ENCODE data around the gene FGGY.

DNA sequence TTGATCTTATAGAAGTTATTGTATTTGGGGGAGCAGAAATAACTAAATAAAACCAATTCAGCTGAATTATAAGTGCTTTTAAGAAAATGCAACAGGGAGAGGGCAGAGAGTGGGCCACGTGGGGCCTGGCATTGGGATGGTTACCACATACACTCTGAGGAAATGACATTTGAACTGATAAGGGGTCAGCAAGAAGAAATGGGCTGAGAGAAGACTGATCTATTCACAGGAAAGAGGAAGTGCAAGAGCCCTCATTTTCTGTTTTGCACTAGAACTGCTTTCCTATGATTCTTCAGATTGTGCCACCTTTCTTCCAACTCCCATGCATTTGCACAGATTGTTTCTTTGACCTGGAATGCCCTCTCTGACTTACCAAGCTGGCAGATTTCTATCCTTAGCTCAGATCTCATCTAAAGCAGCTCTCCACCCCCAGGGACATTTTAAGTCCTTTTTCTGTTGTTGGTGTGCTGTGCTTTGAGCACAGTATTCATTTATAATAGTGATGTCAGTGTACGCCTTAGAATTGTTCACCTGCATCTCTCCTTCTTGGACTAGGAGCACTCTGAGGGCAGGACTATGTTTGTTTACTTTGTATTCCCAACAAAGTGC is 115.9 kb downstream of the FGGY start:
- TF ChIP-seq ZNF670 (tag by site-specific recombination; IDR thresholded peaks at IDR 0.05; ENCODE audit: low read depth) (no peak), ZNF558 (tag by site-specific recombination; IDR thresholded peaks at IDR 0.05) (no peak), ZSCAN16 (tag by site-specific recombination; IDR thresholded peaks at IDR 0.05) (no peak), GLI4 (tag by site-specific recombination; IDR thresholded peaks at IDR 0.05) (no peak), ZNF121 (tag by site-specific recombination; IDR thresholded peaks at IDR 0.05) (no peak)
- TF ChIP-seq, protein P1, sequence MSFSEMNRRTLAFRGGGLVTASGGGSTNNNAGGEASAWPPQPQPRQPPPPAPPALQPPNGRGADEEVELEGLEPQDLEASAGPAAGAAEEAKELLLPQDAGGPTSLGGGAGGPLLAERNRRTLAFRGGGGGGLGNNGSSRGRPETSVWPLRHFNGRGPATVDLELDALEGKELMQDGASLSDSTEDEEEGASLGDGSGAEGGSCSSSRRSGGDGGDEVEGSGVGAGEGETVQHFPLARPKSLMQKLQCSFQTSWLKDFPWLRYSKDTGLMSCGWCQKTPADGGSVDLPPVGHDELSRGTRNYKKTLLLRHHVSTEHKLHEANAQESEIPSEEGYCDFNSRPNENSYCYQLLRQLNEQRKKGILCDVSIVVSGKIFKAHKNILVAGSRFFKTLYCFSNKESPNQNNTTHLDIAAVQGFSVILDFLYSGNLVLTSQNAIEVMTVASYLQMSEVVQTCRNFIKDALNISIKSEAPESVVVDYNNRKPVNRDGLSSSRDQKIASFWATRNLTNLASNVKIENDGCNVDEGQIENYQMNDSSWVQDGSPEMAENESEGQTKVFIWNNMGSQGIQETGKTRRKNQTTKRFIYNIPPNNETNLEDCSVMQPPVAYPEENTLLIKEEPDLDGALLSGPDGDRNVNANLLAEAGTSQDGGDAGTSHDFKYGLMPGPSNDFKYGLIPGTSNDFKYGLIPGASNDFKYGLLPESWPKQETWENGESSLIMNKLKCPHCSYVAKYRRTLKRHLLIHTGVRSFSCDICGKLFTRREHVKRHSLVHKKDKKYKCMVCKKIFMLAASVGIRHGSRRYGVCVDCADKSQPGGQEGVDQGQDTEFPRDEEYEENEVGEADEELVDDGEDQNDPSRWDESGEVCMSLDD (tag by site-specific recombination; IDR thresholded peaks at IDR 0.05), result no peak
- TF ChIP-seq, protein P2, sequence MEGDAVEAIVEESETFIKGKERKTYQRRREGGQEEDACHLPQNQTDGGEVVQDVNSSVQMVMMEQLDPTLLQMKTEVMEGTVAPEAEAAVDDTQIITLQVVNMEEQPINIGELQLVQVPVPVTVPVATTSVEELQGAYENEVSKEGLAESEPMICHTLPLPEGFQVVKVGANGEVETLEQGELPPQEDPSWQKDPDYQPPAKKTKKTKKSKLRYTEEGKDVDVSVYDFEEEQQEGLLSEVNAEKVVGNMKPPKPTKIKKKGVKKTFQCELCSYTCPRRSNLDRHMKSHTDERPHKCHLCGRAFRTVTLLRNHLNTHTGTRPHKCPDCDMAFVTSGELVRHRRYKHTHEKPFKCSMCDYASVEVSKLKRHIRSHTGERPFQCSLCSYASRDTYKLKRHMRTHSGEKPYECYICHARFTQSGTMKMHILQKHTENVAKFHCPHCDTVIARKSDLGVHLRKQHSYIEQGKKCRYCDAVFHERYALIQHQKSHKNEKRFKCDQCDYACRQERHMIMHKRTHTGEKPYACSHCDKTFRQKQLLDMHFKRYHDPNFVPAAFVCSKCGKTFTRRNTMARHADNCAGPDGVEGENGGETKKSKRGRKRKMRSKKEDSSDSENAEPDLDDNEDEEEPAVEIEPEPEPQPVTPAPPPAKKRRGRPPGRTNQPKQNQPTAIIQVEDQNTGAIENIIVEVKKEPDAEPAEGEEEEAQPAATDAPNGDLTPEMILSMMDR (tag by site-specific recombination; IDR thresholded peaks at IDR 0.05), result no peak

Data from HEK293 (cell line).